ENCODE measurements around the gene GSG1L. TPM values are rescaled to one million over a fixed set of nuclear protein-coding genes. Genes with fewer than 3 reads are reported as not detected.

GSG1L gene
- total RNA-seq = not detected in 2 replicates

GRCh38 chr16:28063591-28064061 lies at the start of gene GSG1L:
TSS of gene GSG1L (minus strand) at chr16:28063714. CDS start at chr16:28063424, 290 bp downstream.
- Mint-ChIP-seq H3K4me1 (ENCODE audit: low read depth) (peaks cover 4% of the 10 kb centered on the region), H3K27me3 (ENCODE audit: insufficient read depth) (peaks cover 45% of the 10 kb centered on the region), H3K27ac (no peak within 1 kb of the TSS), H3K4me3 (no peak within 1 kb of the TSS), H3K9me3 (no peaks in the 10 kb centered on the region), H3K36me3 (ENCODE audit: low read depth) (no peaks in the 10 kb centered on the region)
- intact Hi-C loops (cut with micrococcal nuclease) = no loop called here
- DNase-seq (ENCODE audit: low spot score) = no peak

GRCh38 chr16:28112908-28113307 lies 49.4 kb upstream of the GSG1L start:
- Mint-ChIP-seq H3K27me3 (ENCODE audit: insufficient read depth) (no peaks in the 10 kb centered on the region), H3K4me3 (no peak overlapping the region), H3K36me3 (ENCODE audit: low read depth) (peaks cover 56% of the 10 kb centered on the region), H3K4me1 (ENCODE audit: low read depth) (peaks cover 28% of the 10 kb centered on the region), H3K9me3 (no peaks in the 10 kb centered on the region), H3K27ac (peak overlapping the region; percentile 77)
- no peak for DNase-seq (ENCODE audit: low spot score)
- intact Hi-C loops (cut with micrococcal nuclease) = loop anchor here (2.0 kb wide), 1 partner anchor 28 kb away; no protein-coding TSS in a partner anchor

- no peaks in the 10 kb centered on the region for H3K9me3 Mint-ChIP-seq
These were observed 47.5 kb upstream of the GSG1L start for GRCh38 chr16:28110977-28111376.

GRCh38 chr16:28110479-28110878 lies 47.0 kb upstream of the GSG1L start:
- H3K4me3 Mint-ChIP-seq = no peak overlapping the region
- no peaks in the 10 kb centered on the region for H3K27me3 Mint-ChIP-seq (ENCODE audit: insufficient read depth)
- H3K4me1 Mint-ChIP-seq (ENCODE audit: low read depth) = peaks cover 28% of the 10 kb centered on the region
- DNase-seq (ENCODE audit: low spot score) = no peak
- peak overlapping the region; percentile 20 for H3K27ac Mint-ChIP-seq
- H3K36me3 Mint-ChIP-seq (ENCODE audit: low read depth) = peaks cover 53% of the 10 kb centered on the region
- intact Hi-C loops (cut with micrococcal nuclease) = no loop called here
- H3K9me3 Mint-ChIP-seq = no peaks in the 10 kb centered on the region

More at GRCh38 chr16:28110977-28111376, 47.5 kb upstream of the GSG1L start:
- Mint-ChIP-seq H3K4me3 (no peak overlapping the region), H3K27ac (peak overlapping the region; percentile 20), H3K27me3 (ENCODE audit: insufficient read depth) (no peaks in the 10 kb centered on the region), H3K36me3 (ENCODE audit: low read depth) (peaks cover 53% of the 10 kb centered on the region), H3K4me1 (ENCODE audit: low read depth) (peaks cover 28% of the 10 kb centered on the region)
- no peak for DNase-seq (ENCODE audit: low spot score)
- intact Hi-C loops (cut with micrococcal nuclease) = no loop called here

GRCh38 chr16:28110074-28110473 lies 46.6 kb upstream of the GSG1L start:
- H3K4me1 Mint-ChIP-seq (ENCODE audit: low read depth) = peaks cover 27% of the 10 kb centered on the region
- H3K36me3 Mint-ChIP-seq (ENCODE audit: low read depth) = peaks cover 54% of the 10 kb centered on the region
- H3K27ac Mint-ChIP-seq = peak overlapping the region; percentile 20
- H3K9me3 Mint-ChIP-seq = no peaks in the 10 kb centered on the region
- no peaks in the 10 kb centered on the region for H3K27me3 Mint-ChIP-seq (ENCODE audit: insufficient read depth)
- H3K4me3 Mint-ChIP-seq = no peak overlapping the region
- DNase-seq (ENCODE audit: low spot score) = no peak
- intact Hi-C loops (cut with micrococcal nuclease) = no loop called here

- peaks cover 64% of the 10 kb centered on the region for H3K36me3 Mint-ChIP-seq (ENCODE audit: low read depth)
- intact Hi-C loops (cut with micrococcal nuclease) = no loop called here
- H3K27me3 Mint-ChIP-seq (ENCODE audit: insufficient read depth) = no peaks in the 10 kb centered on the region
- peaks cover 22% of the 10 kb centered on the region for H3K4me1 Mint-ChIP-seq (ENCODE audit: low read depth)
- no peak overlapping the region for H3K27ac Mint-ChIP-seq
- no peak overlapping the region for H3K4me3 Mint-ChIP-seq
- no peak for DNase-seq (ENCODE audit: low spot score)
- H3K9me3 Mint-ChIP-seq = no peaks in the 10 kb centered on the region
These were observed 45.2 kb upstream of the GSG1L start for GRCh38 chr16:28108590-28109247.

GRCh38 chr16:28107232-28107631 lies 43.7 kb upstream of the GSG1L start:
- intact Hi-C loops (cut with micrococcal nuclease) = no loop called here

GRCh38 chr16:28106467-28107215 lies 43.1 kb upstream of the GSG1L start:
- Mint-ChIP-seq H3K4me3 (no peak overlapping the region), H3K4me1 (ENCODE audit: low read depth) (peaks cover 15% of the 10 kb centered on the region), H3K27me3 (ENCODE audit: insufficient read depth) (no peaks in the 10 kb centered on the region), H3K9me3 (no peaks in the 10 kb centered on the region), H3K36me3 (ENCODE audit: low read depth) (peaks cover 67% of the 10 kb centered on the region), H3K27ac (no peak overlapping the region)
- intact Hi-C loops (cut with micrococcal nuclease) = no loop called here
- no peak for DNase-seq (ENCODE audit: low spot score)

More at GRCh38 chr16:28107232-28107631, 43.7 kb upstream of the GSG1L start:
- Mint-ChIP-seq H3K4me3 (no peak overlapping the region), H3K36me3 (ENCODE audit: low read depth) (peaks cover 62% of the 10 kb centered on the region), H3K9me3 (no peaks in the 10 kb centered on the region), H3K4me1 (ENCODE audit: low read depth) (peaks cover 15% of the 10 kb centered on the region), H3K27ac (no peak overlapping the region), H3K27me3 (ENCODE audit: insufficient read depth) (no peaks in the 10 kb centered on the region)
- no peak for DNase-seq (ENCODE audit: low spot score)

- Mint-ChIP-seq H3K9me3 (no peaks in the 10 kb centered on the region), H3K36me3 (ENCODE audit: low read depth) (peaks cover 67% of the 10 kb centered on the region), H3K27me3 (ENCODE audit: insufficient read depth) (no peaks in the 10 kb centered on the region), H3K27ac (no peak overlapping the region), H3K4me3 (no peak overlapping the region), H3K4me1 (ENCODE audit: low read depth) (peaks cover 15% of the 10 kb centered on the region)
- DNase-seq (ENCODE audit: low spot score) = no peak
- intact Hi-C loops (cut with micrococcal nuclease) = no loop called here
These were observed 42.4 kb upstream of the GSG1L start for GRCh38 chr16:28105954-28106353.

- H3K4me3 Mint-ChIP-seq = no peak overlapping the region
- intact Hi-C loops (cut with micrococcal nuclease) = no loop called here
- H3K36me3 Mint-ChIP-seq (ENCODE audit: low read depth) = peaks cover 66% of the 10 kb centered on the region
- H3K27me3 Mint-ChIP-seq (ENCODE audit: insufficient read depth) = no peaks in the 10 kb centered on the region
- DNase-seq (ENCODE audit: low spot score) = no peak
- no peak overlapping the region for H3K27ac Mint-ChIP-seq
- H3K9me3 Mint-ChIP-seq = no peaks in the 10 kb centered on the region
- peaks cover 8% of the 10 kb centered on the region for H3K4me1 Mint-ChIP-seq (ENCODE audit: low read depth)
These were observed 41.8 kb upstream of the GSG1L start for GRCh38 chr16:28105297-28105696.

GRCh38 chr16:28104404-28104803 lies 40.9 kb upstream of the GSG1L start:
- Mint-ChIP-seq H3K27ac (no peak overlapping the region), H3K27me3 (ENCODE audit: insufficient read depth) (no peaks in the 10 kb centered on the region)
- intact Hi-C loops (cut with micrococcal nuclease) = no loop called here

GRCh38 chr16:28103516-28104170 lies 40.1 kb upstream of the GSG1L start:
- no peak for DNase-seq (ENCODE audit: low spot score)
- Mint-ChIP-seq H3K27me3 (ENCODE audit: insufficient read depth) (no peaks in the 10 kb centered on the region), H3K36me3 (ENCODE audit: low read depth) (peaks cover 64% of the 10 kb centered on the region), H3K27ac (no peak overlapping the region), H3K4me3 (no peak overlapping the region), H3K9me3 (no peaks in the 10 kb centered on the region), H3K4me1 (ENCODE audit: low read depth) (no peaks in the 10 kb centered on the region)
- intact Hi-C loops (cut with micrococcal nuclease) = no loop called here

More at GRCh38 chr16:28104404-28104803, 40.9 kb upstream of the GSG1L start:
- peaks cover 3% of the 10 kb centered on the region for H3K4me1 Mint-ChIP-seq (ENCODE audit: low read depth)
- H3K4me3 Mint-ChIP-seq = no peak overlapping the region
- H3K9me3 Mint-ChIP-seq = no peaks in the 10 kb centered on the region
- peaks cover 66% of the 10 kb centered on the region for H3K36me3 Mint-ChIP-seq (ENCODE audit: low read depth)
- DNase-seq (ENCODE audit: low spot score) = no peak

GRCh38 chr16:28101533-28101890 lies 38.0 kb upstream of the GSG1L start:
- Mint-ChIP-seq H3K9me3 (no peaks in the 10 kb centered on the region), H3K27ac (no peak overlapping the region), H3K36me3 (ENCODE audit: low read depth) (peaks cover 65% of the 10 kb centered on the region), H3K4me3 (no peak overlapping the region), H3K27me3 (ENCODE audit: insufficient read depth) (no peaks in the 10 kb centered on the region), H3K4me1 (ENCODE audit: low read depth) (no peaks in the 10 kb centered on the region)
- intact Hi-C loops (cut with micrococcal nuclease) = no loop called here
- DNase-seq (ENCODE audit: low spot score) = no peak

All from activated T-helper 1 cell treated with anti-CD3 and anti-CD28 coated beads, Interleukin-12 subunit alpha, Interleukin-12 subunit beta, Interleukin-2, Interleukin-4 antibody, amounts not matched to agents 30 ng/mL and 10 ng/mL and 1 ng/mL, durations not matched to agents 14 hours and 24 hours and 36 hours (primary cell).